Measurements from ENCODE around the gene HYCC1.
"Not testable (repeated sequence)": the region's sequence is repeated elsewhere in the genome, so short reads cannot be mapped to it uniquely, and the experiment has no call there.

Gene HYCC1

DNA sequence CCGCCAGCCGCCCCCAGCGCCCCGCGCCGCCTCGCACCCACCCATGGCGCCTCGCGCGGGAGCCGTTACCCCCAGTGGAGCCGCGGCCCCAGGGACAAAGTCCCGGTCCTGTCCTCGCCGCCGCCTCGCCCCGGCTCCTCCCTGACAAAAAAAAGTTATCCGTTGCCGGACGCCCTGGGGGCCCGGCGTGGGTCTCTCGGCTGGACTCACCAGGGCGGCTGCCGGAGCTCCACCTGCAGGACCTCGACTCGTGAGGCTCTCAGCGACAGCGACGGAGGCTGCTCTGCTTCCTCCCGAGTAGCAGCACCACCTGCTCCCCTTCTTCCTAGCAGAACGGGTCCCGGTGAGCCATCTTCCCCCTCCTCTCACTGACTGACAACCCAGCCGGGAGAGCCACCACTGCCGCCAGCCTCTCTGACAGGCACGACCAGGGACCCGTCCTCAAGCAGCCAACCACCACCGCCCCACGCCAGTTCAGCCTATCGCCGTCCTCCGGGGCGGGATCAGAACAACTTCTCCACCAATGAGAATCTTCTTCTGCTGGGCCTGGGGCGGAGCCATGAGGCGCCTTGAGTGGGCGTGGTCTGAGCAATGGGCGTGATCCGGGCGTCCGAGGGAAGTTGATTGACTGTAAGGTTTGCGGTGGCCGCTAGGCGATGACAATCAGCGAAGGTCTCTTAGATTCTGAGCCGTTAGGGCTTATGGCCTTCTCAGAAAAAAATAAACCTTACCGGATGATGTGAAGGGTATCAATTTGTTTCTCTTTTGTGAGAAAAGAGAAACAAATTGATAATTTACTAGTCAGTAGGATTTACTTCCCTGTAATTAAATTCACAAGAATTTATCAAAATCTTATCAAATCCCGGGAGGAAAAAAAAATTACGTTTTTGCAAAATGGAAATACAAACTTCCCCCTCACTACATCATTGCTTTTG lies at the start of gene HYCC1:
TSS of gene HYCC1 (minus strand) at position 416 of the 935 bp plus-strand sequence. CDS start 23,019 bp downstream, outside the sequence.
- peak; percentile 97 to 99 for DNase-seq (ENCODE audit: low spot score in 2 of 2)
- peak; percentile 95 for ATAC-seq (ENCODE audit: low read depth)
- peaks cover 19% of the 10 kb centered on the region for H3K4me1 Mint-ChIP-seq
- H3K36me3 Mint-ChIP-seq = peaks cover 7% of the 10 kb centered on the region
- peak within 1 kb of the TSS; percentile 82 for H3K27ac Mint-ChIP-seq
- peak within 1 kb of the TSS; percentile 94 for H3K4me3 Mint-ChIP-seq
- peaks cover 8% of the 10 kb centered on the region for H3K9me3 Mint-ChIP-seq
- no peaks in the 10 kb centered on the region for H3K27me3 Mint-ChIP-seq

DNA sequence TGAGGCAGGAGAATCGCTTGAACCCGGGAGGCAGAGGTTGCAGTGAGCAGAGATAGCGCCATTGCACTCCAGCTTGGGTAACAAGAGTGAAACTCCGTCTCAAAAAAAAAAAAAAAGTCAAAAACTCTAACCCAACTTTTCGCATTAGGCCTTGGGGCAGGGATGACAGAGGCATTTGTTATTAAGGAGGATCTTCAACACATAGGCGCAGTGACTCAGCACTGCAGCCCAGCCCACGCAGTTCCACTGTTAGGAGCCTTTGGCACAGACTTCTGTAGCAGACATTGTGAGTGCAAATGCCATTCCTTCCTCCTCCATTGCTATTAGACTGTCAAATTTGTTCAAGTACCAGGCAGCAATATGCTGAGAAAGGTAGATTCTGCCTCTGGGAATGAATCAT lies 48.5 kb upstream of the HYCC1 start:
- Mint-ChIP-seq H3K27me3 (peaks cover 6% of the 10 kb centered on the region), H3K27ac (no peak overlapping the region), H3K36me3 (no peaks in the 10 kb centered on the region), H3K4me3 (no peak overlapping the region), H3K4me1 (no peaks in the 10 kb centered on the region), H3K9me3 (no peaks in the 10 kb centered on the region)
- DNase-seq (ENCODE audit: low spot score in 2 of 2) (no peak), ATAC-seq (ENCODE audit: low read depth) (no peak)

DNA sequence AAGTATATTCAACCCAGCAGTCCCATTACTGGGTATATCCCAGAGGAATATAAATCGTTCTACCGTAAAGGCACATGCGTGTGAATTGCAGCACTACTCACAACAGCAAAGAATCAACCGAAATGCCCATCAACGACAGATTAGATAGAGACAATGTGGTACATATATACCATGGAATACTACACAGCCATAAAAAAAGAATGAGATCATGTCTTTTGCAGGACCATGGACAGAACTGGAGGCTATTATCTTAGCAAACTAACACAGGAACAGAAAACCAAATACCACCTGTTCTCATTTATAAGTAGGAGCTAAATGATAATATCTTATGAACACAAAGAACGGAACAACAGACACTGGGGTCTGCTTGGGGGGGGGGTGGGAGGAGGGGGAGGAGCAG lies 47.4 kb upstream of the HYCC1 start:
- ATAC-seq (ENCODE audit: low read depth) = no peak
- no peak overlapping the region for H3K27ac Mint-ChIP-seq

DNA sequence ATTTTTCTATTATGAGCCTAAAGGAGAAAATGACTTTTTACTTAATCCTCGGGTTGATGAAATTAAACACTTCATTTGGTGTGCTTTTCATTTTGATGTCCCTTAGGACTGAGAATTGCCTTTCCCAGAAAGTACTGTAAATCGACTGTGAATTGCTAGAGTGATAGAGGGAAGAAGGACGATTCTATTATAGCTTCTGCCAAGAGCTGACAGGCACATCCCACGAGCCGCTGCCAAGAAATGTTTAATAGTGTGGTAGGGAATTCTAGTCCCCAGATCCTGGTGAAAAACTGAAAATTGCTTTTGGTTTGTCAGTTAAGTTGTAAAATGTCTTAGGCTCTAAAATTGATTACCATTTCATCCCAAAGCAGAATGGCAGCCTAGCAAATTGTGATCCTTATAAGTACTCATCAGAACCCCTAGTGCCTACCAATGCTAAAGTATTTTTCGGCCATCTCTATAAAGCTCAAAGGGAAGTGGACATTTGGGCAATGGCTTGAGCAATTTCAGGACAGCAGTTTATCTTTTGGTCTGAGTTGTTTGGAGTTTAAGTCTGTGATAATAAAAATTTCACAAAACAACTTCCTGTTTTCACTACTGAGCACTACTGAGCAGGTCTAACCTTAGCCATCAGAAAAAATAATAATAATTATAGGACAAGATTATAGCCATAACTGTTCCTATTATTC lies 44.6 kb upstream of the HYCC1 start:
- no peaks in the 10 kb centered on the region for H3K4me1 Mint-ChIP-seq
- no peaks in the 10 kb centered on the region for H3K9me3 Mint-ChIP-seq
- ATAC-seq (ENCODE audit: low read depth) (no peak), DNase-seq (ENCODE audit: low spot score in 2 of 2) (no peak)
- peaks cover 4% of the 10 kb centered on the region for H3K27me3 Mint-ChIP-seq
- no peak overlapping the region for H3K4me3 Mint-ChIP-seq
- no peak overlapping the region for H3K27ac Mint-ChIP-seq
- no peaks in the 10 kb centered on the region for H3K36me3 Mint-ChIP-seq

More for the DNA sequence above, 47.4 kb upstream of the HYCC1 start:
- Mint-ChIP-seq H3K4me1 (no peaks in the 10 kb centered on the region), H3K36me3 (no peaks in the 10 kb centered on the region), H3K27me3 (peaks cover 4% of the 10 kb centered on the region), H3K9me3 (no peaks in the 10 kb centered on the region), H3K4me3 (no peak overlapping the region)
- DNase-seq (ENCODE audit: low spot score in 2 of 2) = no peak

DNA sequence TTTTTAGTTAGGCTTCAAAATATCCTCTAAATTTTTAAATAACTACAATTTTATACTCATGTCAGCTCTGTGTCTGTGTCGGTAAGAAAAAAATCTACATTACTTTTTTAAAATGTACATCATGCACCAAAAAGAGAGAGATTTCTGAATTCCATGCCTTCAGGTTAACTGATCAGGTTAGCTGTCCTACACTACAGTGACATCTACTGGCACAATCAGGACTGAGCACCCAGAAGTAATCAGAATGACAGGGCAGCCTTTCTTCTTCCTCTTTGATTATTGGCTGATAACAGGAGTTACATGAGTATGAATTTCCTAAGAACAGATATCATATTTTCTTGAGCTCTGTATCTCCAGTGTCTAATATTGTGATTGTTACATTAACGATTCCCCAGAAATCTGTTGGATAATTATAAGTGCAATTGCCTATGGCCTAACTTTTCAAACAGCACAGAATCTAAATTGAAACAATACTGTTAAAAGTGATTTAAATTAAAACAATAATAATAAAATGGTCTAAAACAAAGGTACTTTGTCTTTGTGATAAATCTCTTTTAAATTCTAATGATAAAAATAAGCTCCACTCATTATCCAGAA lies 41.8 kb upstream of the HYCC1 start:
- H3K27me3 Mint-ChIP-seq = no peaks in the 10 kb centered on the region
- no peaks in the 10 kb centered on the region for H3K9me3 Mint-ChIP-seq
- ATAC-seq (ENCODE audit: low read depth) (peak; percentile 98), DNase-seq (ENCODE audit: low spot score in 2 of 2) (peak; percentile 46 to 69)
- H3K4me3 Mint-ChIP-seq = no peak overlapping the region
- H3K36me3 Mint-ChIP-seq = no peaks in the 10 kb centered on the region
- H3K4me1 Mint-ChIP-seq = no peaks in the 10 kb centered on the region
- H3K27ac Mint-ChIP-seq = no peak overlapping the region

DNA sequence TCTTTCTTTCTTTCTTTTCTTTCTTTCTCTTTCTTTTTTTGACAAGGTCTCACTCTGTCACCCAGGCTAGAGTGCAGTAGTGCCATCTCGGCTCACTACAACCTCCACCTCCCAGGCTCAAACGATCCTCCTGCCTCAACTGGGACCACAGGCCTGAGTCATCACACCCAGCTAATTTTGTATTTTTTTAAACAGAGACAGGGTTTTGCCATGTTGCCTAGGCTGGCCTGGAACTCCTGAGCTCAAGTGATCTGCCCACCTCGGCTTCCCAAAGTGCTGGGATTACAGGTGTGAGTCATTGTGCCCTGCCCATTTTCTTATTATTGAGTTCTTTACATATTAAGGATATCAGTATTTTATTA lies 37.2 kb upstream of the HYCC1 start:
- peak overlapping the region; percentile 29 for H3K27ac Mint-ChIP-seq
- not testable (repeated sequence) for H3K4me1 Mint-ChIP-seq; H3K27me3 Mint-ChIP-seq; H3K4me3 Mint-ChIP-seq; H3K9me3 Mint-ChIP-seq; ATAC-seq (ENCODE audit: low read depth); H3K36me3 Mint-ChIP-seq; DNase-seq (ENCODE audit: low spot score in 2 of 2)

DNA sequence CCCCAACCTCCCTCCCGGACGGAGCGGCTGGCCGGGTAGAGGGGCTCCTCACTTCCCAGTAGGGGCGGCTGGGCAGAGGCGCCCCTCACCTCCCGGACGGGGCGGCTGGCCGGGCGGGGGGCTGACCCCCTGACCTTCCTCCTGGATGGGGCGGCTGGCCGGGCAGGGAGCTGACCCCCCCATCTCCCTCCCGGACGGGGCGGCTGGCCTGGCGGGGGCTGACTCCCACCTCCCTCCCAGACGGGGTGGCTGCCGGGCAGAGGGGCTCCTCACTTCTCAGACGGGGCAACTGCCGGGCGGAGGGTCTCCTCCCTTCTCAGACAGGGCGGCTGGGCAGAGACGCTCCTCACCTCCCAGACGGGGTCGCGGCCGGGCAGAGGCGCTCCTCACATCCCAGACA lies 32.4 kb upstream of the HYCC1 start:
- H3K9me3 Mint-ChIP-seq; ATAC-seq (ENCODE audit: low read depth); DNase-seq (ENCODE audit: low spot score in 2 of 2); H3K27me3 Mint-ChIP-seq; H3K36me3 Mint-ChIP-seq; H3K27ac Mint-ChIP-seq; H3K4me3 Mint-ChIP-seq; H3K4me1 Mint-ChIP-seq: not testable (repeated sequence)

DNA sequence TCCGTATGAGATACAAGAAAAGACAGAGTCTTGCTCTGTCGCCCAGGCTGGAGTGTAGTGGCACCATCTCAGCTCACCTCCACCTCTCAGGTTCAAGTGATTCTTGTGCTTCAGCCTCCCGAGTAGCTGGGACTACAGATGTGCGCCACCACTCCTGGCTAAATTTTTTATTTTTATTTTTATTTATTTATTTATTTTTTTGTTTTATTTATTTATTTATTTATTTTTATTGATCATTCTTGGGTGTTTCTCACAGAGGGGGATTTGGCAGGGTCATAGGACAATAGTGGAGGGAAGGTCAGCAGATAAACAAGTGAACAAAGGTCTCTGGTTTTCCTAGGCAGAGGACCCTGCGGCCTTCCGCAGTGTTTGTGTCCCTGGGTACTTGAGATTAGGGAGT lies 31.2 kb upstream of the HYCC1 start:
- not testable (repeated sequence) for H3K27ac Mint-ChIP-seq; H3K4me3 Mint-ChIP-seq; H3K27me3 Mint-ChIP-seq; H3K9me3 Mint-ChIP-seq; H3K36me3 Mint-ChIP-seq; H3K4me1 Mint-ChIP-seq; DNase-seq (ENCODE audit: low spot score in 2 of 2); ATAC-seq (ENCODE audit: low read depth)

DNA sequence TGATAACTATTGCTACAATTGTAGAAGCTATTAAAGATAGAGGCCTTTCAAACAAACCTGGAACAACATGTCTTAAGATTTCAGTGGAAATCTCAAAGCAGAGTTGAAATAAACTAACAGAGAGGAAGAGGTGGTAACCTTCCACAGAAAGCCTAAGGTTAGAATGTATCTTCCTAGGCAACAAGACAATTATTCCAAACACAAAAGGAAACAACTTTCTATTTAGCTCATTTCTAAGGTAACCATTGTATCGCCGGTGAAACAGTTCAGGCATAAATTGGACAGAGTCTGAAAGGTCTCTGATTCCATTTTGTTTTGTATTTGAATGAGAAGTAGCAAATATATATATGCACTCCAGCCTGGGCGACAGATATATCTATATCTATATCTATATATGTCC lies 30.7 kb upstream of the HYCC1 start:
- H3K36me3 Mint-ChIP-seq = no peaks in the 10 kb centered on the region
- DNase-seq (ENCODE audit: low spot score in 2 of 2) = no peak
- H3K27ac Mint-ChIP-seq = no peak overlapping the region
- no peaks in the 10 kb centered on the region for H3K4me1 Mint-ChIP-seq
- H3K4me3 Mint-ChIP-seq = no peak overlapping the region
- H3K9me3 Mint-ChIP-seq = no peaks in the 10 kb centered on the region
- H3K27me3 Mint-ChIP-seq = no peaks in the 10 kb centered on the region
- no peak for ATAC-seq (ENCODE audit: low read depth)

DNA sequence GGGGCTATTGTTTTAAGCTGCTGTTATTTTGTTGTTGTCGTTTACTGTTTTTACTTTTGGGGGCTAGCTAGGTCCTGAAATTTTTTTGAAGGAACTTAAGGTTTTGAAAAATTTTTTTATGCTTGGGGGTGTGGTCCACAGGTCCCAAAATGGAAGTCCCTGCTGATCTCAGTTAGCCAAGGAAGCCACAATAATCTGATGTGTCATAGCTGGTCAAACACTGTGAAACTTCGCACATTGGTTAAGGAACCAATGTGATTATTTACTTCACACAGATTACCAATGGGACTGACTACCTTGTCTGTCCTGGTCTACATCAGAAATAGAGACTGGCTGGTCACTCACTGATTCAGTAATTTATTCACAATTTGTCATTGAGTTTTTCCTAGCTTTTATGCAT lies 29.5 kb upstream of the HYCC1 start:
- Mint-ChIP-seq H3K27ac (no peak overlapping the region), H3K4me1 (no peaks in the 10 kb centered on the region), H3K27me3 (no peaks in the 10 kb centered on the region), H3K4me3 (no peak overlapping the region), H3K36me3 (no peaks in the 10 kb centered on the region), H3K9me3 (no peaks in the 10 kb centered on the region)
- ATAC-seq (ENCODE audit: low read depth) = no peak
- no peak for DNase-seq (ENCODE audit: low spot score in 2 of 2)

DNA sequence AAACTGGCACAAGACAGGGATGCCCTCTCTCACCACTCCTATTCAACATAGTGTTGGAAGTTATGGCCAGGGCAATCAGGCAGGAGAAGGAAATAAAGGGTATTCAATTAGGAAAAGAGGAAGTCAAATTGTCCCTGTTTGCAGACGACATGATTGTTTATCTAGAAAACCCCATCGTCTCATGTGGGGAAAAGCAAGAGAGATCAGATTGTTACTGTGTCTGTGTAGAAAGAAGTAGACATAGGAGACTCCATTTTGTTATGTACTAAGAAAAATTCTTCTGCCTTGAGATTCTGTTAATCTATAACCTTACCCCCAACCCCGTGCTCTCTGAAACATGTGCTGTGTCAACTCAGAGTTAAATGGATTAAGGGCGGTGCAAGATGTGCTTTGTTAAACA lies 25.7 kb upstream of the HYCC1 start:
- H3K27ac Mint-ChIP-seq; H3K4me1 Mint-ChIP-seq; H3K9me3 Mint-ChIP-seq; H3K4me3 Mint-ChIP-seq; H3K36me3 Mint-ChIP-seq; DNase-seq (ENCODE audit: low spot score in 2 of 2); ATAC-seq (ENCODE audit: low read depth); H3K27me3 Mint-ChIP-seq: not testable (repeated sequence)

DNA sequence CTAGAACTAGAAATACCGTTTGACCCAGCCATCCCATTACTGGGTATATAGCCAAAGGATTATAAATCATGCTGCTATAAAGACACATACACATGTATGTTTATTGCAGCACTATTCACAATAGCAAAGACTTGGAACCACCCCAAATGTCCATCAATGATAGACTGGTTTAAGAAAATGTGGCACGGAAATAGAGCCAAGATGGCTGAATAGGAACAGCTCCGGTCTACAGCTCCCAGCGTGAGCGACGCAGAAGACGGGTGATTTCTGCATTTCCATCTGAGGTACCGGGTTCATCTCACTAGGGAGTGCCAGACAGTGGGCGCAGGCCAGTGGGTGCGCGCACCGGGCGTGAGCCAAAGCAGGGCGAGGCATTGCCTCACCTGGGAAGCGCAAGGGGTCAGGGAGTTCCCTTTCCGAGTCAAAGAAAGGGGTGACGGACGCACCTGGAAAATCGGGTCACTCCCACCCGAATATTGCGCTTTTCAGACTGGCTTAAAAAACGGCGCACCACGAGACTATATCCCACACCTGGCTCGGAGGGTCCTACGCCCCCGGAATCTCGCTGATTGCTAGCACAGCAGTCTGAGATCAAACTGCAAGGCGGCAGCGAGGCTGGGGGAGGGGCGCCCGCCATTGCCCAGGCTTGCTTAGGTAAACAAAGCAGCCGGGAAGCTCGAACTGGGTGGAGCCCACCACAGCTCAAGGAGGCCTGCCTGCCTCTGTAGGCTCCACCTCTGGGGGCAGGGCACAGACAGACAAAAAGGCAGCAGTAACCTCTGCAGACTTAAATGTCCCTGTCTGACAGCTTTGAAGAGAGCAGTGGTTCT lies 21.8 kb upstream of the HYCC1 start:
- DNase-seq (ENCODE audit: low spot score in 2 of 2); H3K4me3 Mint-ChIP-seq; H3K9me3 Mint-ChIP-seq; H3K4me1 Mint-ChIP-seq; H3K27ac Mint-ChIP-seq; H3K36me3 Mint-ChIP-seq; ATAC-seq (ENCODE audit: low read depth); H3K27me3 Mint-ChIP-seq: not testable (repeated sequence)

DNA sequence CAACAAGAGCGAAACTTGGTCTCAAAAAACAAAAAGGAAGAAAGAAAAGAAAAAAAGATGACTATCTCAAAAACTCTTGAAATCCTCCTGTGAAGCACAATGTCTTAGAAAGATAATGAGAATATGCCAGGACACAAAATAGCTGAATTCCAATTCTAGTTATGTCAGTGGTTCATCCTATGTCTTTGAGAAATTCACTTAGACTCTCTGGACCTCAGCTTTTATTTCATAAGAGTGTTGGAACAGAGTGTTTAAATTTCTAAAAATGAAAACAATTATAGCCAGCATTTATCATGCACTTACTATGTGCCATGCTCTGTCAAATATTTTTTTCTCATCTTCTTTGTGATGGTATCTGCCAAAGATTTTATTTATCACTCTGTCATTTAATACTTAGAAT lies 13.3 kb upstream of the HYCC1 start:
- ATAC-seq (ENCODE audit: low read depth) = no peak
- H3K4me1 Mint-ChIP-seq = peaks cover 8% of the 10 kb centered on the region
- no peak overlapping the region for H3K4me3 Mint-ChIP-seq
- no peak for DNase-seq (ENCODE audit: low spot score in 2 of 2)
- peaks cover 2% of the 10 kb centered on the region for H3K9me3 Mint-ChIP-seq
- H3K27me3 Mint-ChIP-seq = peaks cover 2% of the 10 kb centered on the region
- H3K27ac Mint-ChIP-seq = no peak overlapping the region
- H3K36me3 Mint-ChIP-seq = no peaks in the 10 kb centered on the region

DNA sequence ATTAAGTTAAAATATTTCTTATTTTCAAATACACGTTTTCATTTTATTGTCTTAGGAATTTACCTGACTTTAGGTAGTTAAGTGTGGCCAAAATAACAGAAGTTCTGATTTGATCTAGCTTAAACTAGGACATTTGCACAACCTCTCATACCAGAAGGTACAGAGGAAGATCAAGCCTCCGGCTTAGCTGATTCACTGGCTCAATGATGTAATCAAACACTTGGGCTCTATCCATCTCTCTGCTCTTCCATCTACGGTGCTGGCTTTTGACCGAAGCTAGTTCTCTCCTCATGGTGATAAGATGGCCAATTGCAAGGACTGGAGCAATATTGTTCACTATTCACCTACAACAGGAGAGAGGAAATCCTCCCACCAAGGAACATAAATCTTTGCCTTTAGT lies 12.2 kb upstream of the HYCC1 start:
- Mint-ChIP-seq H3K27me3 (no peaks in the 10 kb centered on the region), H3K4me3 (peak overlapping the region; percentile 46), H3K27ac (no peak overlapping the region), H3K36me3 (no peaks in the 10 kb centered on the region), H3K4me1 (peaks cover 8% of the 10 kb centered on the region), H3K9me3 (peaks cover 2% of the 10 kb centered on the region)
- DNase-seq (ENCODE audit: low spot score in 2 of 2) = no peak
- ATAC-seq (ENCODE audit: low read depth) = no peak
